ENCODE data around the gene TTLL7. TPM values are rescaled to one million over a fixed set of nuclear protein-coding genes. Genes with fewer than 3 reads are reported as not detected.

The TTLL7 gene
- total RNA-seq, 4 donors from 2014 or later, result 1.2 to 16.5 (median 4.1) TPM

GRCh38 chr1:83819436-83819835, 179.5 kb downstream of the TTLL7 start:
- Histone ChIP-seq H3K27me3 (no peaks in the 10 kb centered on the region), H3K9me3 (no peaks in the 10 kb centered on the region), H3K4me3 (no peak overlapping the region), H3K27ac (no peak overlapping the region), H3K4me1 (no peaks in the 10 kb centered on the region), H3K36me3 (no peaks in the 10 kb centered on the region)
- TF ChIP-seq CTCF (IDR thresholded peaks at IDR 0.05) (no peak), POLR2A (IDR thresholded peaks at IDR 0.05) (no peak)
- no peak for DNase-seq

GRCh38 chr1:83818916-83819315, 180.0 kb downstream of the TTLL7 start:
- Histone ChIP-seq H3K4me3 (no peak overlapping the region), H3K36me3 (no peaks in the 10 kb centered on the region), H3K27ac (no peak overlapping the region), H3K4me1 (no peaks in the 10 kb centered on the region), H3K27me3 (no peaks in the 10 kb centered on the region), H3K9me3 (no peaks in the 10 kb centered on the region)
- TF ChIP-seq POLR2A (IDR thresholded peaks at IDR 0.05) (no peak), CTCF (IDR thresholded peaks at IDR 0.05) (no peak)
- peak in 1 of 3 donors; percentile 71 for DNase-seq

- TF ChIP-seq POLR2A (IDR thresholded peaks at IDR 0.05), result no peak
- TF ChIP-seq CTCF (IDR thresholded peaks at IDR 0.05), result no peak
- Histone ChIP-seq H3K27ac (no peak overlapping the region), H3K36me3 (no peaks in the 10 kb centered on the region), H3K27me3 (no peaks in the 10 kb centered on the region), H3K4me1 (no peaks in the 10 kb centered on the region), H3K4me3 (no peak overlapping the region), H3K9me3 (no peaks in the 10 kb centered on the region)
- DNase-seq, result no peak
These were observed 182.1 kb downstream of the TTLL7 start for GRCh38 chr1:83816836-83817235.

GRCh38 chr1:83815330-83815729, 183.6 kb downstream of the TTLL7 start:
- Histone ChIP-seq H3K27ac (no peak overlapping the region), H3K9me3 (no peaks in the 10 kb centered on the region), H3K4me1 (no peaks in the 10 kb centered on the region), H3K27me3 (no peaks in the 10 kb centered on the region), H3K4me3 (no peak overlapping the region), H3K36me3 (no peaks in the 10 kb centered on the region)
- TF ChIP-seq CTCF (IDR thresholded peaks at IDR 0.05), result no peak
- no peak for TF ChIP-seq POLR2A (IDR thresholded peaks at IDR 0.05)
- DNase-seq, result no peak

Other genes starting within 250 kb of the TTLL7 start
- gene PRKACB, start 145.1 kb upstream of the TTLL7 start, total RNA-seq, result 10 to 100 TPM in 1 of 4 donors, 1 to 10 TPM in 3; 8.1 to 34.7 (median 8.8) TPM

Measured in Peyer's patch (tissue), 4 donors.